HUES64 (cell line): ENCODE data around the gene AKIRIN2.
"Not testable (repeated sequence)": the region's sequence is repeated elsewhere in the genome, so short reads cannot be mapped to it uniquely, and the experiment has no call there.

ENCODE experiments used
- H3K27ac ChIP-seq: 2 replicates; pipeline ENCODE4 v1.7.0; 2013; ENCODE audit warnings: low read depth, low read length, inconsistent platforms
- H3K27me3 ChIP-seq: 2 replicates; pipeline ENCODE4 v1.6.1; 2013; ENCODE audit warnings: mild to moderate bottlenecking, low read length; ENCODE audit not compliant: insufficient read depth
- H3K36me3 ChIP-seq: 2 replicates; pipeline ENCODE4 v1.6.1; 2013; ENCODE audit warnings: mild to moderate bottlenecking, low read length; ENCODE audit not compliant: insufficient read depth
- H3K4me1 ChIP-seq: 2 replicates; pipeline ENCODE4 v1.6.1; 2013; ENCODE audit warnings: mild to moderate bottlenecking, low read length, moderate library complexity; ENCODE audit not compliant: insufficient read depth
- H3K4me3 ChIP-seq: 2 replicates; pipeline ENCODE4 v1.5.1; 2013; ENCODE audit warnings: mild to moderate bottlenecking, low read length, moderate library complexity
- H3K9ac ChIP-seq: 2 replicates; pipeline ENCODE4 v1.6.1; 2013; ENCODE audit warnings: mild to moderate bottlenecking, low read depth, low read length
- H3K9me3 ChIP-seq: 2 replicates; pipeline ENCODE4 v1.6.1; 2013; ENCODE audit warnings: low read depth, low read length; ENCODE audit not compliant: insufficient read depth
- whole genome bisulfite sequencing: fragments of 150-250, 120-280 bp; methylation state at CpG from one replicate; pipeline ENCODE4 v1.1.7; 2013; ENCODE audit warnings: missing lambda C conversion rate; 5-methylcytosine and 5-hydroxymethylcytosine counted together

The AKIRIN2 gene

DNA sequence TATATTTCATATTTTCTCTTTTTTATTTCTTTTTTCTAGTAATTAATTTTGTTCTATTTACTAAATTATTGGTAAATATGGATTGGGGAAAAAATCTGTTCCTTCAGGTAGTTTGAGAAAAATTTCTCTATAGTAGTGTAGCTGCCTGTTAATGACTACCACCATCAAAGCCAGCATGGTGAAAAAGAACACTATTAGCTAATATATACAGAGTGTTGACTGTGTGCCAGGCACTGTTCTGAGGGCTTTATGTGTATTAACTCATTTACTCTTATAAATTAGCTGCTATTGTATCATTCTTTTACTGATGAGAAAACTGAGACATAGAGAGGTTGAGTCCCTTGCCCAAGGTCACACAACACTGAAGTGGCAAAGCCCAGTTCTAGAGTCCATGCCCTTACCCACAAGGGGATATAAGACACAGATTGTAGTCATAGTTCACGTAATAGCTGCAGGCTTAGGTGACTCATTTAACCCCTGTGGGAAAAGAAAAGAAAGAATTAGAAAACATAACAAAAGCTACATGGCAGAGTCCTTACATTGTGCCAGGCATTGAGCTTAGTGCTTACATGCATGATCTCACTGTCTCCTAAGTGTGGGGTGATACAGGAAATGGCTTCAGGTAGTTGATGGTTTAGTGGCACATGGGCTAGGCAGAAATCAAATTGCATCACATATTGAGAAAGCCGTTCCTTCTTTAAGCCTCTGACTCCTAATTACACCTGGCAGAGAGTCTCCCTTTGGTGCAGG is 12.2 kb upstream of the AKIRIN2 start:
- Histone ChIP-seq H3K27me3 (no peaks in the 10 kb centered on the region), H3K27ac (no peak overlapping the region), H3K9ac (no peak overlapping the region), H3K9me3 (no peaks in the 10 kb centered on the region), H3K36me3 (no peaks in the 10 kb centered on the region), H3K4me1 (peaks cover 6% of the 10 kb centered on the region), H3K4me3 (no peak overlapping the region)
- WGBS, result 76% methylated on average over 2 of the region's 2 CpGs

DNA sequence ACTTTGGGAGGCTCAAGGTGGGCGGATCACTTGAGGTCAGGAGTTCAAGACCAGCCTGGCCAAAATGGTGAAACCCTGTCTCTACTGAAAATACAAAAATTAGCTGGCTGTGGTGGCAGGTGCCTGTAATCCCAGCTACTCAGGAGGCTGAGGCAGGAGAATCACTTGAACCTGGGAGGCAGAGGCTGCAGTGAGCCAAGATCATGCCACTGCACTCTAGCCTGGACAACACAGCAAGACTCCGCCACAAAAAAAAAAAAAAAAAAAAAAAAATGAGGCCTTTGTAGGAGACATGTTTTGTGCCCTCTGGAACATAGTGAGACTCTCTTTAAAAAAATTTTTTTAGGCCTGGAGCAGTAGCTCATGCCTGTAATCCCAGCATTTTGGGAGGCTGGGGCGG is 10.7 kb upstream of the AKIRIN2 start:
- 84% methylated on average over 2 of the region's 3 CpGs for WGBS
- H3K9me3 ChIP-seq, H3K4me3 ChIP-seq: not testable (repeated sequence)

DNA sequence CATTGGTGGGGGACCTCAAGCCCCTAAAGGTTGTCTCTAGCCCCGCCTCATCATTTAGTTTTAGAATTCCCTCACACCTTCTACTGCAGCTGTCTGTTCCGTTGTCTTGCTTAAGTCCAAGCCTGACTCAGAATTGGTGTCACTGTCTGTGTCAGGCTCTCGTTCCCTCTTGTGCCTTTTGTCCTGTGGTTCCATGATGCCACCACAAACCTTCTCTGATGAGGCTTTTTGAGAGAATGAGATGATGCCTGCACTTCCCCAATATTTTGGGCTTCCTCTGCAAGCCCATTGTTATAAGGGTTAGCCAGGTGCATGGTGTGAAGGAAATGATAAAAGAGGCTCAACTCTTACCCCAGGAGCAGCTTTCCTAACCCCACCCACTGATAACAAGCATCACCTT is 8.1 kb upstream of the AKIRIN2 start:
- Histone ChIP-seq H3K4me1 (peaks cover 6% of the 10 kb centered on the region), H3K27ac (no peak overlapping the region), H3K9me3 (no peaks in the 10 kb centered on the region), H3K4me3 (no peak overlapping the region), H3K9ac (no peak overlapping the region), H3K36me3 (no peaks in the 10 kb centered on the region), H3K27me3 (no peaks in the 10 kb centered on the region)
- 90% methylated on average over 3 of the region's 3 CpGs for WGBS

More for the DNA sequence above, 10.7 kb upstream of the AKIRIN2 start:
- H3K27ac ChIP-seq, H3K36me3 ChIP-seq, H3K27me3 ChIP-seq, H3K9ac ChIP-seq, H3K4me1 ChIP-seq: not testable (repeated sequence)

DNA sequence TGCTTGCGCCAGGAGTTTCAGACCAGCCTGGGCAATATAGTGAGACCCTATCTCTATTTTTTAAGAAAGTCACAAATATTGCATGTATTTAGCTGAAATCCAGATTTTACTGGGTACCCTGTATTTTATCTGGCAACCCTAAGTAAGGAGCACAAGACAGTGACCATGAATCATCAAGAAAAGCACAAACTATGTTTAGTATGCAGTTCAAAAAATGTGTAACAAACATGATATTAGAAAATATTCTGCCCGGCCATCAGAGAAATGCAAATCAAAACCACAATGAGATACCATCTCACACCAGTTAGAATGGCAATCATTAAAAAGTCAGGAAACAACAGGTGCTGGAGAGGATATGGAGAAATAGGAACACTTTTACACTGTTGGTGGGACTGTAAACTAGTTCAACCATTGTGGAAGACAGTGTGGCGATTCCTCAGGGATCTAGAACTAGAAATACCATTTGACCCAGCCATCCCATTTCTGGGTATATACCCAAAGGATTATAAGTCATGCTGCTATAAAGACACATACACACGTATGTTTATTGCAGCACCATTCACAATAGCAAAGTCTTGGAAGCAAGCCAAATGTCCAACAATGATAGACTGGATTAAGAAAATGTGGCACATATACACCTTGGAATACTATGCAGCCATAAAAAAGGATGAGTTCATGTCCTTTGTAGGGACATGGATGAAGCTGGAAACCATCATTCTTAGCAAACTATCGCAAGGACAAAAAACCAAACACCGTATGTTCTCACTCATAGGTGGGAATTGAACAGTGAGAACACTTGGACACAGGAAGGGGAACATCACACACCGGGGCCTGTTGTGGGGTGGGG is 6.8 kb upstream of the AKIRIN2 start:
- not testable (repeated sequence) for H3K36me3 ChIP-seq, H3K9me3 ChIP-seq, H3K9ac ChIP-seq, H3K27ac ChIP-seq, H3K4me3 ChIP-seq, H3K4me1 ChIP-seq, H3K27me3 ChIP-seq
- WGBS, result 94% methylated on average over 2 of the region's 7 CpGs

DNA sequence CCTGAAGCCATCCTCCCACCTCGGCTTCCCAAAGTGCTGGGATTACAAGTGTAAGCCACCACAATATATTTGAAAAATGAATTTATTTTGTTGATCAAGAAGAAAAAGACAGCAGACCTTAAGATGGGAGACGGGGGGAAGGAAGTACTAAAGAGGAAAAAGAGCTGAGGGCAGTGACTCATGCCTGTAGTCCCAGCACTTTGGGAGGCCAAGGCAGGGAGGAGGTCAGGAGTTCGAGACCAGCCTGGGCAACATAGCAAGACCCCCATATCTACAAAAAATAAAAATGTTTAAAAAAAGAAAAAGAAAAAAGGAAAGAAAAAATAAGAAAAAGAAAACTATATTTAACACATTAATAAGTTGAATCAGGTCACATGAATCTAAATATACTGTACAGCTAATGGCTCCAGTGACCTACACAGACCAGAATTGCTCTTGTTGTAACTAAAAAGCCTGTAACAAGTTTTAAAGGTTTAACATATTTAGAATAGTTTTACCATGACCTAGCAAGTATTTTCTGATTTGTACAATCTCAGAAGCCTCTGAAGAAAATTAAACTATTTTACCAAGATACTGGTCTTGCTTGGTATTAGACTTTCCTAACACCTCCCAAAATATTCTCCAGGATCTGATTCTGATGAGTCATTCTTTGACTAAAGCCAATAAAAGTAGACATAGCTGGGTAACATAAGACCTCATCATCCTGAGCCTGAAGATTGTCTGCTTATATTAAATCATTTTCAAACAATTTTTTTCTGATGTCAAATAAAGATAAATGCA is 4.3 kb upstream of the AKIRIN2 start:
- Histone ChIP-seq H3K9me3 (no peaks in the 10 kb centered on the region), H3K36me3 (no peaks in the 10 kb centered on the region), H3K27ac (no peak overlapping the region), H3K9ac (no peak overlapping the region), H3K4me3 (no peak overlapping the region), H3K4me1 (no peaks in the 10 kb centered on the region), H3K27me3 (no peaks in the 10 kb centered on the region)
- 95% methylated on average over 2 of the region's 3 CpGs for WGBS

DNA sequence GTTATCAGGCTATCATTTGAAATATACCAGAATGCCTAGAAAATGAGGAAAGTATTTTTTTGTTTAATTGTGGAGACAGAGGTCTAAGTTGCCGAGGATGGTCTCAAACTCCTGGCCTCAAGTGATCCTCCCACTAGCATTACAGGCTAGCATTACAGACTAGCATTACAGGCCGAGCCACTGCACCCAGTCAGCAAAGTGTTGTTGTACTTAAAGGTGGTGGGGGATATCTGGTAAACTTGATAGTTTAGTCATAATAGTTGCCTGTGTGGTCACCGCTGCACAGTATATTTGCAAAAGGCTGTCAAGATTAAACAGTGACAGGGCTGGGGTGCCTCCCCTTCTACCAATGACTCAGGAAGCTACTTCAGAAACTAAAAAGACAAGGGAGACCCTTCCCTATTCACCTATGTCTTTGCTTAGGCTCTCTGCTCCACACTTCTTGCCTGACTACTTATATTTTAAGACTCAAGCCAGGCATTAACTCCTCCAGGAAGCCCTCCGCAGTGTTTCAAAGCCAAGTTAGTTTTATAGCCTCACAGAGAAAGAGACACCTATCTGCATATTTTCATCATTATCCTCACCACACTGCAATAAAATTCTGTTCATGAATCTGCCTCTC is 3.1 kb upstream of the AKIRIN2 start:
- no peaks in the 10 kb centered on the region for H3K4me1 ChIP-seq
- no peak overlapping the region for H3K9ac ChIP-seq
- no peak overlapping the region for H3K4me3 ChIP-seq
- H3K9me3 ChIP-seq, result no peaks in the 10 kb centered on the region
- 91% methylated on average over 4 of the region's 4 CpGs for WGBS
- no peaks in the 10 kb centered on the region for H3K36me3 ChIP-seq
- H3K27me3 ChIP-seq, result no peaks in the 10 kb centered on the region
- no peak overlapping the region for H3K27ac ChIP-seq

DNA sequence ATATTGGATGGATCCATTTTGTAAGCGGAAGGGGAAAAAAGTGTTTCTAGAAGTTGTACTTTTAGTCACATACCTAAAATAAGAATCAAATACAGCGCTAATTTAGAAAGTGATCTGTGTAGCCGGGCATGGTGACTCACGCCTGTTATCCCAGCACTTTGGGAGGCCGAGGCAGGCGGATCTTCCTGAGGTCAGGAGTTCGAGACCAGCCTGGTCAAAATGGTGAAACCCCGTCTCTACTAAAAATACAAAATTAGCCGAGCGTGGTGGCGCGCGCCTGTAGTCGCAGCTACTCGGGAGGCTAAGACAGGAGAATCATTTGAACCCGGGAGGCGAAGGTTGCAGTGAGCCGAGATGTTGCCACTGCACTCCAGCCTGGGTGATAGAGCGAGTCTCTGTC is 1.0 kb upstream of the AKIRIN2 start:
- not testable (repeated sequence) for H3K27me3 ChIP-seq, H3K9me3 ChIP-seq, H3K36me3 ChIP-seq
- peak overlapping the region; percentile 94 for H3K4me3 ChIP-seq
- peak overlapping the region; percentile 96 for H3K27ac ChIP-seq
- H3K9ac ChIP-seq, result peak overlapping the region; percentile 72
- peaks cover 13% of the 10 kb centered on the region for H3K4me1 ChIP-seq
- WGBS, result 90% methylated on average over 18 of the region's 19 CpGs

DNA sequence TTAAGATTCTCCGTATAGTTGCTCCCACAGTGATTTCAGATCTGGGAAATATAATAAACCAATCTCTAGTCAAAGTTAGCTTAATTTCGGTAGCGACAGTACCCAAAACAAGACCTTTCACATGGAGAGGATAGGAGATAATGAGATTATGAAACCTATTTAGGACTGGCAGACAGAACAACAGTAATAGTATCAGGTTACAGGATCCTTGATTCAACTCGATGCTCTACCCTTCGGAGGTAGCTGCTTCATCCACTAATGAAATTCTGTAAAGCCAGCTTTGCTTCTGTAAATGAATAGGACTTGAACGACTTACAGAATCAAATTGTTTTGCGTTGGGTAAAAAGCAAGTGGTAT is 534 bp upstream of the AKIRIN2 start:
- H3K9me3 ChIP-seq, result no peaks in the 10 kb centered on the region
- WGBS, result under 1% methylated on average over 7 of the region's 7 CpGs
- H3K4me1 ChIP-seq, result peaks cover 18% of the 10 kb centered on the region
- peak overlapping the region; percentile 72 for H3K9ac ChIP-seq
- peak overlapping the region; percentile 94 for H3K4me3 ChIP-seq
- no peaks in the 10 kb centered on the region for H3K27me3 ChIP-seq
- peaks cover 6% of the 10 kb centered on the region for H3K36me3 ChIP-seq
- H3K27ac ChIP-seq, result peak overlapping the region; percentile 96

DNA sequence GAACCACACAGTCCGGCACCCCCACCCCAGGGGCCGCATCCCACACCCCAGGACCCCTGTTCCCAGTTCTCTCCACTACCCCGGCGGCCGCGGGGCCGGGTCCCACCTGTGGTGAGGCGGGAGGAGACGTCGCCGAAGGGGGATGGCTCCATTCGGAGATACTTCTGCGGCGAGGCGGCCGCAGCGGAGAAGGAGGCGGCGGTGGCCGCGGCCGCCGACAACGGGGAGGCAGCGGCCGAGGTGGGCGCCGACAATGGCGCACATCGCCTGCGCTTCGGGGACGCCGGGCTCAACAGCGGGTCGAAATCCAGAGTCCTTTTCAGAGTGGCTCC is 723 bp downstream of the AKIRIN2 start:
- H3K9me3 ChIP-seq, result no peaks in the 10 kb centered on the region
- no peaks in the 10 kb centered on the region for H3K27me3 ChIP-seq
- peaks cover 22% of the 10 kb centered on the region for H3K4me1 ChIP-seq
- peak overlapping the region; percentile 98 for H3K27ac ChIP-seq
- peak overlapping the region; percentile 93 for H3K9ac ChIP-seq
- peak overlapping the region; percentile 94 for H3K4me3 ChIP-seq
- under 1% methylated on average over 36 of the region's 36 CpGs for WGBS
- H3K36me3 ChIP-seq, result peaks cover 6% of the 10 kb centered on the region

DNA sequence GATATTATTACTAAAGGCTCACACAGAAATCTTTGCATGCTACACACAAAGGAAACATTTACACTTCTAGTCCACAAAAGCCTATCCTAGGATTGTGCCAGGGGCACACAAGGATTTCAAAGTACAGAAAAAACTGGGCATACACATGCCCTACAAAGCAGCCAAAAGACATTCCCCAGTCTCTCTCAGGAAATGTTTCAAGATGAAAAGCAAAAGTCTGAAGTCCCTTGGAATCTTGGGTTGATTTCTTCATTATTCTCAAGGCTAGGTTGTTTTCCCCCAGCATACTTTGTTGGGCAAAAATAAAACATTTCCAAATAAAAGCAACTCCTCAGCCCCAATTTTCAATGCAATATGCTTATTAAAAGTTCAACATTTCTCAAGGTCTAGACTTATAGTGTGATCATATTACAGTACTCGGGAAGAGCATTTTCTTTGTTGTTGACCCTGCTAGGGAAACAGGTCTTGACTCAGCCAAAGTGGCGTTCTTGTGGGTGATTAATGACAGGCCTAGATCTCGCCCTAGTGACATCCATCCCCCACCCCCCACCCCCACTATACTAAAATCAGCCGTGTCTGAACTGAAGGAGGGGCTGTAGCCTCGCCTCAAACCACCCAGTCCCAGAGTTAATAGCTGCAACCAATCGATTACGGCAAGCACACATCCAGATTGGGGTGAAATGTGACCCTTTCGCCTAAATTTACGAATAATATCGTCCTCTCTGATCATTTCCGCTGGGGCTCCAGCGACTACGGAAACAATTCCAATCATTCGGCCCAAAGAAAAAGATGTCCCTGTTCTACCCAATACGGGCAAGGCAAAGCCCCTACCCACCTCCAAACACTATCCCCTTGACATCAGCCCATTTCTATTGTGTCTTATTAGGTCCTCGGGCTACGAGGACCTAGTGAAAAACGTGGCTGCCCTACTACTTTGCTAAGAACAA is 1.4 kb downstream of the AKIRIN2 start:
- Histone ChIP-seq H3K27ac (peak overlapping the region; percentile 98), H3K4me3 (peak overlapping the region; percentile 94), H3K36me3 (peaks cover 6% of the 10 kb centered on the region), H3K4me1 (peaks cover 23% of the 10 kb centered on the region), H3K9ac (peak overlapping the region; percentile 93), H3K27me3 (no peaks in the 10 kb centered on the region), H3K9me3 (no peaks in the 10 kb centered on the region)
- under 1% methylated on average over 18 of the region's 18 CpGs for WGBS
